ENCODE measurements around the gene ADA.

- TF ChIP-seq CTCF (IDR thresholded peaks at IDR 0.05), result no peak
- no peak for TF ChIP-seq POLR2A (IDR thresholded peaks at IDR 0.05)
Measured at GRCh38 chr20:44572551-44573500, 78.7 kb downstream of the ADA start.

All from testis (tissue), 2 donors.